HG03066 (cell line): ENCODE measurements around the gene CABYR.

Source experiments
- ATAC-seq: cut with Tn5 transposase; IDR thresholded peaks from one replicate; pipeline ENCODE4 v1.9.1; 2021; ENCODE audit warnings: low read depth; ENCODE audit not compliant: unreplicated experiment

The CABYR gene

DNA sequence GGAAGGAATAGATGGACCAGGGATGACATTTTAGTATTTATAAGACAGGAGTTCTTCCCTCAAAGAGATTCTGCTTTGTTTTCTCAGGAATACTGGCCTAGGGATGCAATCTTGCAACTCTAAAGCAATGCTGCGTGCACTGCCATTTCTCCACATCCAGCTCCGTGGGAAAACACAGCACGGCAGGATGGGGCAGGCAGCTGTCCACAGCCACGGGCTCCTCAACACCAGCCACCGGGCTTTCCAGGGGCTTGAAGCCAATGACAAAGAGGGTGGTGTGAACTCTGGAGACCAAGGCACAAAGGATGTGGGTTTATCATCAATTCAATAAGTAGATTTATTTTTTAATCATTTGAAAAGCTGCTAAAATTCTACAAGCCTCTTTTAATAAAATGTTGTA, 49.3 kb downstream of the CABYR start:
- no peak for ATAC-seq

DNA sequence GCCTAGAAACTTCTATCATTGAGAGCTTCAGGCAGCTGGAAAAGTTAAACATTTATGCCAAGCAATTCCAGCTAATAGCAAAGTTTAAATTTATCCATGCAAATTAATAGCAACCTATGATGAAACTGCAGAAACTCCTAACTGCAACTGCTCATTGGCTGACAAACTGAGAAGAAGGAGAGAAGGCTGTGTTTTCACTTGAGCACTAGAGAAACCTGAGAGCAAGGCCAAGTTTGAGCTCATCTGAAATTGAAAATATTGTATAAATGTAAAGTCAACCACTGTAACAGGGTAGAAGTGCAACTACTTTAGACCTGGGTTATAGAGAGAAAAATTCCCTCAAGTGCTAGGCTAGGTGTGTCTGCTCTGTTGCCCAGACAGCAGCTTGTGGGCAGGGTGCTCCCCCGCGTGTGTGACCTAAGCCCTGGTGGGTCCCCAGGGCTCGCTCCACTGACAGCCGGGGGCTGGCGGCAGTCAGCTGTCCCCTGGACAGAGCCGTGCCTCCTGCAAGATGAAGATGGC, 50.2 kb downstream of the CABYR start:
- peak; percentile 75 for ATAC-seq

DNA sequence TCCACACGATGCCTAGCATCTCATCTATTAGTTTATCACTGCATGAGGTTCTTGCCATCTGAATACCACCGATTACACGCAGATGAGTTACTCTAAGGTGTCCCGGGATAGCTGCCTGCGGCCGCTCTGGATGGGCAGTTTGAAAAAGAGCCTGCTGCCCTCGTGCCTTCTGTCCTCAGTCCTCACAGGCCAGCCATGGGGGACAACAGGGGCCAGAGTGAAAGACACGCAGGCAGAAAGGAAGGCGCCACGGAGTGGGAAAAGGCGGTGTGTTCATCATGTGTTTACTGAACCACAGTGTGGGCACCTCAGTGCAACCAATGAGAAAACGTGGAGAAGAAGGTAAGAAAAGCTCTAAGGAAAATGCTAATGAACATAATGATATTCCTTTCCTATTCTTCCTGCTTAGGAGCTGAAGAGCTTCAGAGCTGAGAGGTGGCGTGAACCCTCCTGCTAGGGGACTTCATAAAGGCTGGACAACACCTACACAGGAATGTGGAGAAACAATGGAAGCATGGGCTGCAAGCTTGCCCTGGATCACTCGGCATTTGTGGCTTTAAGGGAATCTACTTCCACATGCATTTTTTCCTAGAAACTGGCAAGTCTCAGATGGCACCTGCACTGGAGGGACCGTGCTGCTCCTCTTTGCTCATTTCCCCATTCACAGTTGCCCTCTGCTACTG, 50.9 kb downstream of the CABYR start:
- ATAC-seq = no peak

- no peak for ATAC-seq
Measured at GRCh38 chr18:24190590-24190989, 51.7 kb downstream of the CABYR start.

DNA sequence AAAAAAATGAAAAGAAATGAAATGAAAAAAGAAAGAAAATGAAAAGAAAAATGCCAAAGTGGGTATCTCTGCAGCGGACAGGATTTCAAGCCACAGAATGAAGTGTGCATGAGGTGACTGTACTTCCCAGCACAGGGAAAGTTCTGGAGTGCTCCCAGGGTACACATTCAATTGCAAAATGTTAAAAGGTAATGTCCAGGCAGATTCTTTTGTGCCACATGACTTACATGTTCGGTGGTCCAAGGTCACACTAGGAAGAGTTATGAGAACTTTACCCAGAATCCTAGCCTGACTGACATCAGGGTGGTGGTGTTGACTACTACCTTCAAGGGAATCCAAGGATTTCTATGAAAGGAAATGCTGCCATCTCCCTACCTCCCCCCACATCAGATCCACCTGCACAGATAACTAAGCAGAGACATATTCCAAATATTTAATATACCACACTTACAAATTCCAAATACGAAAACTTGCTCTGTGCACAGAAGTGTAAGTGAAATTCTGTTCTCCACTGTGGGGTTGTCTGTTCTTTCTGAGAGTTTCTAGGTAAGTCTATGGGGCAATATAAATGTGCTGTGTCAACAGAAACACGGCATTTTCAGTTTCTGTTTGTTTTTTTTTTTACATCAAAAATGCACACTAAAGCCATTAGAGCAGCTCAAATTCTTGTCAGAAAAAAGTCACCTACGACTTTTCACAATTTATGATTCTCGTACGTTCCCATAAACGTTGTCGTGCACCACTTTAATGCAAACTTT, 56.6 kb downstream of the CABYR start:
- ATAC-seq = no peak

DNA sequence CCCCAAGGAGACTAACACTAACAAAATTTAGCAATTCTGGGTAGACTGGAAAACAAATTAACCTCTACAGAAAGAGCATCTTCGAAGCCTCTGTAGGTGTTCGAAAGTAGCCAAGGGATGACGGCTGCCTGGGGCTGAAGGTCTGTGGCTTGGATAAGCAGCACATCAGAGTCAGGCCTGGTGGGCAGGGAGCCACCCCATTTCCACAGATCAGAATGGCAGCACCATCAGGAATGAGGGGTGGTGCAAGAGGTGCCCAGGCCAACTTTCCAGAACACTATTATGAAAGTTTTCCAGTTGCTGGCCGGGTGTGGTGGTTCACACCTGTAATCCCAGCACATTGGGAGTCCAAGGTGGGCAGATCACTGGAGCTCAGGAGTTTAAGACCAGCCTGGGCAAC, 57.9 kb downstream of the CABYR start:
- no peak for ATAC-seq

- no peak for ATAC-seq
Measured at GRCh38 chr18:24197412-24197811, 58.5 kb downstream of the CABYR start.

DNA sequence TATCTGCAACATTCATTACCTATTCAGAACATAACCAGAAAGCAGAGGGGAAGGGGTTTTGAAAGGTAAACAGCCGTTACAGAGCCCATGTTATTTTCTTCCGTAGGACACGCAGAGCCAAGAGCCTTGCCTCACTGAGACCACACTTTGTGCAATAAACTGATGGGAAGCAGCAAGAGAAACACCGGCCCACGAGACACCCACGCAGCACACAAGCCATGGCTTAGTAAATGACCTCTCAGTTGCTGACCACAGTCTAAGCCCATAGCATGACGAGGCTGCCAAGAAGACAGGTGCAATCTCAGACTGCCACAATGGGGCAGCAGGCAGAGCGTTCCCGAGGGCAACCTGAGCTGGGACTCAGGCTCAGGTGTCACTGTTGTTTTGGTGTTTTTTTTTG, 59.6 kb downstream of the CABYR start:
- no peak for ATAC-seq

GRCh38 chr18:24199372-24199962, 60.6 kb downstream of the CABYR start:
- ATAC-seq = no peak

DNA sequence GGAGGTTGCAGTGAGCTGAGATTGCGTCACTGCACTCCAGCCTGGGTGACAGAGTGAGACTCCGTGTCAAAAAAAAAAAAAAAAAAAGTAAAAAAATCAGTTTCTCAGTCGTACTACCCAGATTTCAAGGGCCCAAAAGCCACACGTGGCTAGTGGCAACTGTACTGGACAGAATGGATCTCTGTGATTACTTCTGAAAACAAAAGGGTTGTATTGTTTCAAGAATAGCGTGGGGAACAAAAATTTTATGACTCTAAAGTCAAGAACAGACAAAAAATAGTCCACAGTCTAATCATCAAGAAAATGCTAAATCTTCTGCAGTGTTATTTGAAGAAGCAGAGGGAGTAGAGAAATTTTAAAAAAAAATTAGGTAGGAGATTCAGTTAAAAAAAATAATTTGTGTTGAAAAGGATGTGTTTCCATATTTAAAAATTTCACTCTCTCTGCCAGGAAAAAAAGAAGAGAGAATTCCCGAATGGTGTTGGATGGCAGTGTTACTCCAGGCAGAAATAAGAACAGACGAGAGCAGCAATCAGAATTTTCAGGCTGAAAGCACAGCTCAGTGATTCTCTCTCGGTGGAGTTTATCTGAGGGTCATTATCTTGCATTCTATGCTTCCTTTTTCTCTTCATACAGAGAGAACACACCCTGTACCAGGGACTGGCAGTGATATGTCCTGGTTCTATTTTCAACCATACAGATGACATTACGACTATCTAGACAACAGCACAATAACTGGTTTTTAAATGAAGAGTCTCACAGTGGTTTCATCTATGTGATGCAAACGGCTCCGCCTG, 61.8 kb downstream of the CABYR start:
- no peak for ATAC-seq

DNA sequence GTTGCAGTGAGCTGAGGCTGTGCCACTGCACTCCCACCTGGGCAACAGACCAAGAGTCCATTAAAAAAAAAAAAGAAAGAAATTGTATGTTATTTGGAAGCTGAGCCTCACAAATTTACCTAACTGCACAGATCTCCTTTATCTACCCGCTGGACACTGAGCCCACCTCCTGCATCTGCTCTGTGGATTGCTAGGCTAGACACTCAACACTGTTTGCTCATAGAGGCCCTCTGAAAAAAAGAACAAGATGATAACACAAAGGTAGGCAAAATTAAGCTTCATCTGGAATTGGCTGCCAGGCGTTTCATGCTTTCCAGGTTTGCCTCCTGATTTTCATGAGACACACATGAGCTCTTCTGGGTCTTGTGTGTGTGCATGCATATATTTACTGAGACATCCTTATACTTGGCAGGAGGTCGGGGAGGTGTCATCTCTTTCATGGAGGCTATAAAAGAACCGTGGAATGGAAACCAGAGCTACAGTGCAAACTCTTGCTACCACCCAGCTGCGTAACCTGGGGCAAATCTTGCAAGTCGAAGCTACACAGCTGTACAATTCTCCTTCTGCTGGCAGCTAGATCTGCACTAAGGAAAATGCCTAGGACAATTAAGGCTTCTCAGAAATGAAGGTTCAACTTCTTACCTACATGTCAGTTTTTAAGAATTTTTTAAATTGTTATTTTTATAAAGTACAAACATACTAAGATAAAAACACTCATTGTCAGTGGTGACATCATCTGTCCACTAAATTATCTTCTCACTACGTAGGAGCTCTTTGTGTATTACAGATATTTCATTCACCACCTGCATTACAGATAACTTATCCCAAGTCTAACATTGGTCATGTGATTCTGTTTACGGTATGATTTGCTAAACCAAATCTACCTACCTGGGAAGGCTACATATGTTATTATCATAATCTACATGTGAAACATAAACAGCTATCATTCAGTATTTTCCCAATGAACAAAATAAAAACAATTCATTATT, 63.1 kb downstream of the CABYR start:
- ATAC-seq = no peak

GRCh38 chr18:24204904-24205303, 66.0 kb downstream of the CABYR start:
- no peak for ATAC-seq

GRCh38 chr18:24208270-24209035, 69.6 kb downstream of the CABYR start:
- ATAC-seq = no peak

DNA sequence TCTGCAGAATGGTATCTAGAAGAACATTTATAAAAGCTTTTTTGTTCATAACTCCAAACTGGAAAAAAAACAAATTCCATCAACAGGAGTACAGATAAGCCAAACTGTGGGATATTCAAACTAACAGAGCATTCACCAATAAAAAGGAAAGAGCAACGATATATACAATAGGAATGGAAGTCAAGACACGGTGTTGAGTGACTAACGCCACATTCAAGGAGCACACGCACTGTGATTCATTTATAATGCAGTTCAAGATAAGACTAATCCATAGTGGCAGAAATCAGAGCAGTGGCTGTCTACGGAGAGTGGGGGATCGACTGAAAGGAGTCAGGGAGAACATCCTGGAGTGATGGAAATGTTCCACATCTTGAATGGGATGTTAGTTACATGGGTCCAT, 70.7 kb downstream of the CABYR start:
- ATAC-seq = no peak
